GM19023 (cell line): ENCODE data around the gene PAIP2B.

Source experiments
- ATAC-seq: cut with Tn5 transposase; IDR thresholded peaks from one replicate; pipeline ENCODE4 v1.9.1; 2021; ENCODE audit warnings: mild to moderate bottlenecking, moderate library complexity; ENCODE audit not compliant: unreplicated experiment

Gene PAIP2B

DNA sequence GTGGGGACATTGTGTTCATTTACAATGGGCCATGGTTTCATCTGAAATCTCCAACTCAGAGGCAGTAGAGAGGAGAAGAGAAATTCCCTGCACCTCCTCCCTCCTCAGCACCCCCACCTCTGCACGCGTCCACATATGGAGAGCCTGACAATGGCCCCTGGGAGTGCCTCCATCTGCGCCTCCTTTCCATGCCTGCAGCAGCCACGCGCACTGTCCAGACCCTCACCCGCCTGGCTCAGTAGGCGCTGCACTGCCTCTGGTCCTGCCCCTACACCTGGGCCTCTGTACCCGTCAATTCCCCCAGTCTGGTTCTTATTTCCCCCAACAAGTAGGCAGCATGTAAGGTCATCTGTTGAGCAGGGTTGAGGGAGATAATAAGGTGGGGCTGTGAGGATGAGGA is 72.6 kb downstream of the PAIP2B start:
- ATAC-seq: no peak

DNA sequence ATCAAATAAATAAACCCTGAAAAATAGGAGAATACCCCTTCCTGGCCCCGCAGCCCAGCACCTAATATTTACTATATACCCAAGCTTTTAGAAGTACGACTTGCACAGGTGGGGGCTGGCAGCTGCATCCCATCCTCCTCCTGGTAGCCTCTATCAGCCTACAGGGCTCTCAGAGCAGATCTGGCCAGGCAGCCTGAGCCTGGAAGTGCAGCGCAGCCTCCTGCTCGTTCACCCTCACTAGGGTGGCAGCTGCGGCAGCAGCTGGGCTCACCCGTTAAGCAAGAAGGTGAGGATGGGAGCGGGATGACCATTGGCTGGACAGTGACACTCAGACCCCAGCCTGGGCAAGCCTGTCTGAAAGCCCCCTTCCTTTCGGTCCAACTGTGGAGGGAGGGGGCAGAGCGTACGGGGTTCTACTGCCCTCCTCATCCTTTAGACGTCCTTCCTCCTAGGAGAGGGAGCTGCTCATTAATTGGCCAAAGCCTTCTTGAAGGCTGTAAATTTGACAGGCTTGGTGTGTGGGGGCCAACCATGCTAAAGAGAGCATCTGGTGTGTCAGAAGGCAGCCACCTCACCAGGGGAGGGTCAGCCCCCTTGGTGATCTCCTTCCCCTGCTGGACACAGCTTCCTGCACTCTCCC is 73.2 kb downstream of the PAIP2B start:
- no peak for ATAC-seq

DNA sequence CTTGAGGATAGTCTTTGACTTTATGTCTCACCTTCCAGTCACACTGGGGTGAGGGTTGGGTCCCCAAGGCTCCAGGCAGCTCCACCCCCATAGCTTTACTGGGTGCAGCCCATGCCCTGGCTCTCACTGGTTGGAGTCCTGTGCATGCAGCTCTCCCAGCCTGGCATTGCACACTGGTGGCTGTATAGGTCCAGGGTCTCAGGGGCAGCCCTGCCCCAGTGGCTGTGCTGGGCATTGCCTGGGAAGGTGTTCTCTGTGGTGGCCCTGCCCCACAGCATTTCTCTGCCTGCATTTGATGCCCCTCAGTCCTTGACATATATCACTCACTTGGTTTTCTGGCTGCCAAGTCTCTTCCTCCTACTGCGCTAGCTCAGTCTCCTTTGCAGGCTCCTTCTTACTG is 75.3 kb downstream of the PAIP2B start:
- ATAC-seq: no peak

DNA sequence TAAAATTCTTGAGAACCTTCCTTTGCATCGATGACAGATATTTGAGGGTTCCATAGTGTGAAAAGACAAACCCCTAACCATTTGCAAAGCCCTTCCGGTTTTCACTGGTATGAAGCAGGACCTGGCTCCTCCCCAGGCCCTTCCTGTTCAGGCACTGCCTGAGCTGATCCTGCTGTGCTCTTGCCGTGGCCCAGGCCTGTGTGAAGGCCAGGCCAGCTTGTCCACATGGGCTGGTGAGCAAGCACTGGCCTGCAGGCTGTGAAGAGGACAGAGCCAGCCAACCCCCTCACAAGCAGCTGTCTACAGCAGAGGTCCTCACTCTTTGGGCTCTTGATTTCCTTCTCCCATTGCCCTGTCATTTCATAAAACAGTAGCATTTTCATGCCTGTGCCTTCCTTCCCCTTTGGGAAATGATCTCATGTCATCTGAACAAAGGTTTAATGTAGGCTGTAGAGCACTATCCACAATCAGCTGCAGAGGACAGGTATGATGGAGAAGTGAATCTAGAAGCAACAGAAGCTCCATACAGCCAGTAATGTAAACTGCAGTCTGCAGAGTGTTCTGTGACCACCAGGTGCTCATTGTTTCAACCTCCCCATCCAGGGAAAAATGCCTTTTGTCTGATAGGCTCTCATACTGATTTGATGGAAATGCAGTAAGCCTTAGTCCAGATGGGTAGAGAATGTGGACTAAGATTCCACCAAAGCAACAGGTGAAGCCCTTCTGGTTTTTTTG is 76.7 kb downstream of the PAIP2B start:
- ATAC-seq: no peak

DNA sequence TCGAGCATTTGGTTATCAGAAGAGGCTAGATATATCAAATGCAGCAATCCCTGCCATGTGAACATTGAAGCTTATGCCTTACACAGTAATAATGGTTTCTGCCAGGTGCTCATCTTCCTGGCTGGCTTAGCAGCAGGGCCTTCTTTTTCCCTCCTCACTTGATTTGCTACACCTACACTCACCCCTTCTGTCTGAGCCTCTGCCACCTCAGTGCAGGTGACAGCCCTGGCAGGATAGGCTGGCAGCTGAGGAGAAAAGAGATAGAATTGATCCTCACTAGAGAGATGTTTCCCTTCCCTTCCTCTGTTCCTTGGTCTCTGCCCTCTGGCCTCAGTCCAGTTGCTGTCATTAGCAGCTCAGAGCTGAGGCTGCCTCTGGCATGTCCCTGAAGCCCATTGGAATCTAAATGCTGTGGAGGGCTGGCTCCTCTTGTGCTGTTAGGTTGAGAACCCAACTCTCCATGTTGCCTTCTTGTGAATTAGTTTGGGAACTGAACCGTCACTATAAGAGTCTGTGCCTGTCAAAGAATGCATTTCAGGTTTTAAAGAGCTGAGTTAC is 78.3 kb downstream of the PAIP2B start:
- no peak for ATAC-seq

DNA sequence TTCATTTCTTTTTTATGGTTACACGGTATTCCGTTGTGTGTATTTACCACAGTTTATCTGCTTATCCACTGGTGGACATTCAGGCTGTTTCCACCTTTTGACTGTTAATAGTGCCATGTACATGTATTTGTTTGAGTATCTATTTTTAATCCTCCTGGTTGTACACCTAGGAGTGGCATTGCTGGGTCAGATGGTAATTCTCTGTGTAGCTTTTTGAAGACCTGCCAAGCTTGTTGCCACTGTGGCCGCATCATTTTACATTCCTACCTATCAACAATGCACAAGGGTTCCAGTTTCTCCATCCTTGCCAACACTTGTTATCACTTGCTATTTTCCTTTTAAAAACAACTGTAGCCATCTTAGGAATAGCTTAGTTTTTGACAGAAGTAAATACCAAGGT is 83.1 kb downstream of the PAIP2B start:
- no peak for ATAC-seq

DNA sequence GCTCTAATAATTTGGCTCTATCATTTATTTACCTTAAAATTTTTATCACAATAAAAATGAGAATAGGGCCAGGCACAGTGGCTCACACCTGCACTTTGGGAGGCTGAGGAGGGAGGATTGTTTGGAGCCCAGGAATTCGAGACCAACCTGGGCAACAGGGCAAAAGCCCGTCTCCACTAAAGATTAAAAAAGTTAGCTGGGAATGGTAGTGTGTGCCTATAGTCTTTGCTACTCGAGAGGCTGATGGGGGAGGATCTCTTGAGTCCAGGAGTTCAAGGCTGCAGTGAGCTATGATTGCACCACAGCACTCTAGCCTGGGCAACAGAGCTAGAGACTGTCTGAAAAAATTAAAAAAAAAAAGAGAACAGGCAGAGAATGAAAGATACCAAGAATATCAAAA is 90.7 kb downstream of the PAIP2B start:
- ATAC-seq: no peak

DNA sequence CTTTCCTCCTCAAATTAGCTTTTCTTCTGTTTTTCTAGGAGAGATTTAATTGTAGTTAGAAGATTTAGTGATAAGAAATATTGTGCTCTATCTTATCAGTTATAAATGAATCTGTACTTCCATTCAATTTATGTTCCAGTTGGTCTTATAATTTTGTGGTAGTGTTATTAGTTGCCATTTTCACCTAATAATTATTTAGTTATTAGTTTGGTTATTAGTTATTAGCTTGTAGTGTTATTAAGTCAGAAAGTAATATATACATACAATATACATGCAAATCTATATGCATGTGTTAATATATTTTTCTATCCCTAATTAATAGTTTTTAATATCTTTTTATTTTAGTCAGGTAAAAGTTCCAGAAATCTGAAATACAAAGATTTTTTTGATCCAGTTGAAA is 93.3 kb downstream of the PAIP2B start:
- no peak for ATAC-seq
